GM12875 (cell line): Measurements from ENCODE around the gene ST3GAL2.

Source experiments
- H3K4me3 ChIP-seq: one replicate; pipeline ENCODE4 v1.5.1; 2011; ENCODE audit warnings: low read depth, low read length, control low read depth
- TF ChIP-seq, protein P1 (sequence below): IDR thresholded peaks from 2 replicates; pipeline ENCODE4 v1.5.1; 2011; ENCODE audit warnings: low read depth, mild to moderate bottlenecking, control low read depth, inconsistent platforms, low read length, moderate library complexity, borderline replicate concordance; ENCODE audit not compliant: insufficient read depth

ST3GAL2 gene

GRCh38 chr16:70466805-70467076 is 27.8 kb upstream of the ST3GAL2 start:
- TF ChIP-seq, protein P1, sequence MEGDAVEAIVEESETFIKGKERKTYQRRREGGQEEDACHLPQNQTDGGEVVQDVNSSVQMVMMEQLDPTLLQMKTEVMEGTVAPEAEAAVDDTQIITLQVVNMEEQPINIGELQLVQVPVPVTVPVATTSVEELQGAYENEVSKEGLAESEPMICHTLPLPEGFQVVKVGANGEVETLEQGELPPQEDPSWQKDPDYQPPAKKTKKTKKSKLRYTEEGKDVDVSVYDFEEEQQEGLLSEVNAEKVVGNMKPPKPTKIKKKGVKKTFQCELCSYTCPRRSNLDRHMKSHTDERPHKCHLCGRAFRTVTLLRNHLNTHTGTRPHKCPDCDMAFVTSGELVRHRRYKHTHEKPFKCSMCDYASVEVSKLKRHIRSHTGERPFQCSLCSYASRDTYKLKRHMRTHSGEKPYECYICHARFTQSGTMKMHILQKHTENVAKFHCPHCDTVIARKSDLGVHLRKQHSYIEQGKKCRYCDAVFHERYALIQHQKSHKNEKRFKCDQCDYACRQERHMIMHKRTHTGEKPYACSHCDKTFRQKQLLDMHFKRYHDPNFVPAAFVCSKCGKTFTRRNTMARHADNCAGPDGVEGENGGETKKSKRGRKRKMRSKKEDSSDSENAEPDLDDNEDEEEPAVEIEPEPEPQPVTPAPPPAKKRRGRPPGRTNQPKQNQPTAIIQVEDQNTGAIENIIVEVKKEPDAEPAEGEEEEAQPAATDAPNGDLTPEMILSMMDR: no peak
- no peak overlapping the region for H3K4me3 ChIP-seq

- no peak overlapping the region for H3K4me3 ChIP-seq
- TF ChIP-seq, protein P1: no peak
Measured at GRCh38 chr16:70465999-70466804, 27.3 kb upstream of the ST3GAL2 start.

DNA sequence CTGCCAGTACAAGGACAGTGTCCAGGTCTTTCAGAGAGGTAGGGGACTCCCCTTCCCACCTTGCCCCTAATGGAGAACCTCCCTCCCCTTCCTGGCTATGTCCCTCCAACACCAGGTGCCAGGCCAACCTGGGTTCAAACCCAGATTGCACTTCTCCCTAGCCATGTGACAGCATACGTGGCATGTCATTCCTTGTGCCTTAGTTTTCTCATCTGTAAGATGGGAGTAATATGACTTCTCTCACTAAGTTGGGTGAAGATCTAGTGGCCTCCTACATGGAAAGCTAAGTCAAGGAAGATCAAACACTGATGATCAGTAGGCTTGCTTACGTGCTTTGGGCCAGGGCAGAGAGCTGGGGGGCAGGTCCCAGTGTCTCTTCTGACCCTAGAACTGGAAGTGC is 24.3 kb upstream of the ST3GAL2 start:
- TF ChIP-seq, protein P1: no peak
- H3K4me3 ChIP-seq: no peak overlapping the region

DNA sequence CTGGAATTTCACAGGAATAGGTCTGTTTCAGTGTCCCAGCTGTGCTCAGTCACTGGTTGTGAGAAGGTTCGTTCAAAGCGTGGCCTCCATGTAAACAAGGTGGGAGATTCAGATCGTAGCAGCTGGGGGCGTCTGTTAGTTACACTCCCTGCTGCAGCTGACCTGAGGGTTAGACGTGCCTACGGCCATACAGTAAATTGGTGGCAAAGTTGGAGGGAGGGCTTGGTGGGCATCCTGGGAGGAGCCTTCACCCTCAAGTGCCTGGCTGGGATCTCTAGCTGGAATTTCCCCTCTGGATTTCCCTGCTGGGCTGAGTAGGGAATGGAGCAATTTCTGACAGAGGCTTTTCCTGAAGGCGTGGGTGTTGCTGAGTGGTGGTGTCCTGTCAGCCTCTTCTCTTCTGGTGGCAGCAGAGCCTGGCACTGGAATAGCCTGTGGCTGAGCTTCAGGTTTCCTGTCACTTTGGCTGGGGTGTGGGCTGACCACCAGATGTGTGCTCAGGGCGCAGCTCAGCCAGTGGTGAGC is 21.9 kb upstream of the ST3GAL2 start:
- TF ChIP-seq, protein P1: no peak
- no peak overlapping the region for H3K4me3 ChIP-seq

GRCh38 chr16:70457446-70458166 is 18.7 kb upstream of the ST3GAL2 start:
- TF ChIP-seq, protein P1: no peak
- no peak overlapping the region for H3K4me3 ChIP-seq

- no peak overlapping the region for H3K4me3 ChIP-seq
- TF ChIP-seq, protein P1: no peak
Measured at GRCh38 chr16:70455910-70456309, 17.0 kb upstream of the ST3GAL2 start.
